SU-DHL-6 (cell line): ENCODE measurements around the gene C1QTNF6.

Experiments
- CTCF ChIP-seq: fragments of 200-600 bp; sonication (generic); IDR thresholded peaks from one replicate; pipeline ENCODE4 v1.5.1; 2017; ENCODE audit warnings: antibody characterized with exemption, mild to moderate bottlenecking, low read length, moderate library complexity; ENCODE audit not compliant: insufficient read depth, poor library complexity, severe bottlenecking
- EZH2phosphoT487 ChIP-seq: fragments of 200-600 bp; sonication (generic), shearing (Covaris generic); conservative IDR thresholded peaks from 2 replicates; pipeline ENCODE4 v1.6.1; 2018; ENCODE audit warnings: mild to moderate bottlenecking, antibody characterized with exemption, low read length, moderate library complexity, mixed read lengths

DNA sequence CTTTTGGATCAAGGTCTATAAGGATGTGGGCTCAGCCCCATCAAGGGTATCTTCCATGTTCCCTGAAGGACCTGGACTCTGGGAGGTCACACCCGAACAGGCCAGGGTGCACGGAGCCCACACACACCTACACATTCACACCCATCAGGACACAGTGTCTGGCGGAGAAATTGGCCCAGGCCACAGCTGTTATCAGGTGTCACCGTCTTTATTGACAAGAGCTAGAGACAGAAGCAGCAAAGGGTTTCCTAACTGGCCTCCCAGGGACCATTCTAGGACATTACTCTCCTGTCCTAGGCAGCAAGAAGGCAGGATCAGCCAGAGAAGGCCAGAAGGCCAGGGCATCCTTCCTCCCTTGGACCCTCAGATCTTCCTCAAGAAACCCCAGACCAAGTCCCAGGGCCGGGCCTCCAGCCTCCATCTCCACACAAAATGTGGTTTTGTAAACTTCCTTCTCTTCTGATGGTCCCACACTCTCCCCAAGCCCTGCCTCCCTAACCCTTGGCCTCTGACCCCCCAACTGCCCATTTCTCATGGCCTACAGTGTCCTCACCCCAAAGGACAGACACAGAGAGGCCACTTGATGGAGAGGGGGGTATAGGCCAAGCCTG is 16.1 kb upstream of the C1QTNF6 start:
- TF ChIP-seq CTCF (no peak), EZH2phosphoT487 (no peak)
